Activated naive CD4-positive, alpha-beta T cell treated with anti-CD3 and anti-CD28 coated beads, Interleukin-2, amount 50 U/mL, for 16 hours (primary cell): ENCODE measurements around the gene ZFP92.
"Not testable (repeated sequence)": the region's sequence is repeated elsewhere in the genome, so short reads cannot be mapped to it uniquely, and the experiment has no call there.

Experiments used
- DNase-seq: peaks from one replicate; pipeline ENCODE4 v3.0.0-alpha.2; 2020

ZFP92 gene, protein sequence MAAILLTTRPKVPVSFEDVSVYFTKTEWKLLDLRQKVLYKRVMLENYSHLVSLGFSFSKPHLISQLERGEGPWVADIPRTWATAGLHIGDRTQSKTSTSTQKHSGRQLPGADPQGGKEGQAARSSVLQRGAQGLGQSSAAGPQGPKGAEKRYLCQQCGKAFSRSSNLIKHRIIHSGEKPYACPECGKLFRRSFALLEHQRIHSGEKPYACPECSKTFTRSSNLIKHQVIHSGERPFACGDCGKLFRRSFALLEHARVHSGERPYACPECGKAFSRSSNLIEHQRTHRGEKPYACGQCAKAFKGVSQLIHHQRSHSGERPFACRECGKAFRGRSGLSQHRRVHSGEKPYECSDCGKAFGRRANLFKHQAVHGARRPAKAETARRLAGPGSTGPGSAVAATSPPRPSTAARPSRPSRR

GRCh38 chrX:153411255-153411987, at the start of gene ZFP92:
Gene ZFP92 (plus strand): TSS chrX:153411472. CDS start chrX:153418323, 6,851 bp downstream.
- DNase-seq, result peak; percentile 60

DNA sequence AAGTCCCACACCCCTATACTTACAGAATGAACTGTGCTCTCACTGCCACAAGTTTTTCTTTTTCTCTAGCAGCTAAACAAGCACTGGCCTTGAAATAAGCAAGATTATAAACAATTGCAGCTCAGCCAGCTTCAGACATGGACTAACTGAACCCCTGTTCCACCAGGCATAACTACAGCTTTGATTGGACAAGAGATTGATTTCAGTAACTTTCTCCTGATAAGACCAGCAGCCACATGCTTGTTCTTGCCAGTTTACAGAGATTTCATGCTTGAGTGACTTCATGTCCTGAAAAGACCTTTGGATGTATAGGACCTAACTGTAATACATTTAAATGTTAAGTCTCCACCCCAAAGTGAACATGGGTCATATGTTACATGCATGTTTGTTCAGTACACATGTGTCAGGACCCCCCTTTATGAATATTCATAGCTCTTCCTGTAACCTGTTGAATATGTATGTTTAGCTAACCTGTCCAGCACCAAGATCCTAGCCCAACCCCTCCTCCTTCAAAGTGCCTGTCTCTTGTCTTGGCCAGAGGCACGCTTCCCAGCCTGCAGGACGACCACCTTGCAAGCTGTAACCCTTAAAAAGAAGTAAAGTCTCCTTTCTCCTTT, 49.4 kb upstream of the ZFP92 start:
- no peak for DNase-seq

GRCh38 chrX:153365670-153366069, 45.6 kb upstream of the ZFP92 start:
- DNase-seq, result no peak

GRCh38 chrX:153366119-153366518, 45.2 kb upstream of the ZFP92 start:
- DNase-seq, result no peak

DNA sequence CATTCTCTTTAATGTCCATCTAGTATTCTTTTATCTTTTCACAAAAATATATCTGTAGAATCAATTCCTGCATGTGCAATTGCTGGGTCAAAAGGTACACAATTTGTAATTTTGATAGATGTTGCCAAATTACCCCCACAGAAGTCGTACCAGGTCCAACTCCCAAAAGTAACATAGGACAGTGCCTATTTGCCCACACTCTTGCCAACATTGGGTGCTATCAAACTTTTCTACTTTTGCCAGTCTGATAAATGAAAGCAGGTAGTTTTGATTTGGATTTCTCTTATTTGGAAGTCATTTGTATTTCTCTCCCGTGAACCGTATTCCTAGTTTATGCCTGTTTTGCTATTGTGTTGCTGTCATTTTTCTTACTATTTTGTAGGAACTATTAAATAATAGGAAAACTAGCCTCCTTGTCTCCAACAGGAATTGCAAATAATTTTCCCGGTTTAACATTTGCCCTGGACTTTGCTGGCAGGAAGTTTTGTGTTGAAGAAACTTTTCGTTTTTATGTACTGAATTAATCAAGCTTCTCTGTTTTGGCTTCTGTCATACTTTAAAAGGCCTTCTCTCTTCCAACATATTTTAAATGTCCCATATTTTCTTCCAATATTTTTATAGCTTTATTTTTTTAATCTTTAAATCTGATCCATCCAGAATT, 44.3 kb upstream of the ZFP92 start:
- DNase-seq, result no peak

- no peak for DNase-seq
Measured at GRCh38 chrX:153370293-153371055, 40.8 kb upstream of the ZFP92 start.

GRCh38 chrX:153371256-153371655, 40.0 kb upstream of the ZFP92 start:
- no peak for DNase-seq

GRCh38 chrX:153372949-153373348, 38.3 kb upstream of the ZFP92 start:
- DNase-seq, result no peak

DNA sequence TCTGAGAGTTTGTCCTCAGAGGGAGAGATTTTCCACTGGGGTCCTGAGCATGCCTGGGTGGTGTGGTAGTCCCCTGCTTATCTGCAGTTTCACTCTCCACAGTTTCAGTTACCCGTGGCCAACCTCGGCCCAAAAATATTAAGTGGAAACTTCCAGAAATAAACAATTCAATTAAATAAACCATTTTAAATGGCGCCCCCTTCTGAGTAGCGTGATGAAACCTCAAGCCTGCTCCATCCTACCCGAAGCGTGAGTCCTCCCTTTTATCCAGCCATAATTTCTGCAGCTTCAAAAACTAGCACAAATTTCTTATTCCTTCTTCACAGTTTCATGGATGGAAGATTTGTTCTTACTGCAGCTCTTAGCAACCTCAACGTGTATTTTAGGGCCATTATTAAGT, 36.8 kb upstream of the ZFP92 start:
- DNase-seq, result no peak

GRCh38 chrX:153375571-153375970, 35.7 kb upstream of the ZFP92 start:
- no peak for DNase-seq

DNA sequence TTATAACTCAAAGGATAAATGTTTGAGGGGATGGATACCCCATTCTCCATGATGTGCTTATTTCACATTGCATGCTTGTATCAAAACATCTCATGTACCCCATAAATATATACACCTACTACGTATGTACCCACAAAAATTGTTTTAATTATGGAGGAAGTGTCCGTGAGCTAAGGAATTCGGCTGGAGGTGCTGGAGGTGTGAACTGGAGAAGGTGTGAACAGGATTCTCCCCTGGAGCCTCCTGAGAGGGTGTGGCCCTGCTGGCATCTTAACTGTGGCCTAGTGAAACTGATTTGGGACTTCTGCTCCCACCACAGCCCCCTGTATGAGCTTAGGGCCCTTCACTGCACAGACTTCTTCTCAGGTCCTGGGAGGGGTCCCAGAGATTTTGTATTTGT, 33.5 kb upstream of the ZFP92 start:
- DNase-seq, result no peak

DNA sequence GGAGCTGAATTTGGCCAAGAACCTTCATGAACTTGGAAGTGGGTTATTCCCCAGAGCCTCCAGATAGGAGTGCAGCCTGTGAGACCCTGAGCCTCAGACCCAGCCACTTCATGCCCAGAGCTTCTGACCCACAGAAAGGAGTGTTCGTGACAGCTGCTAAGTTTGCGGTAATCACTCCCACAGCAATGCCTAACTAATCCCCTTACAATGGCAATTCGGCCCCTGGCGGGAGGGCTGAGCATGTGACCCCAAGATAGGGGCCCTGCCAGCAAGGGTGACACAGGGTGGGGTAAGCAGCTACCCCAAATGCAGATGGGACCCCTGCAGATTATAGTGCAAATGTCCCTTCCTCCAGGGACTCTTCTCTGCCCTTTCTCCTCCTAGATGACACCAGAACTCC, 32.7 kb upstream of the ZFP92 start:
- no peak for DNase-seq

- no peak for DNase-seq
Measured at GRCh38 chrX:153379508-153379907, 31.8 kb upstream of the ZFP92 start.

DNA sequence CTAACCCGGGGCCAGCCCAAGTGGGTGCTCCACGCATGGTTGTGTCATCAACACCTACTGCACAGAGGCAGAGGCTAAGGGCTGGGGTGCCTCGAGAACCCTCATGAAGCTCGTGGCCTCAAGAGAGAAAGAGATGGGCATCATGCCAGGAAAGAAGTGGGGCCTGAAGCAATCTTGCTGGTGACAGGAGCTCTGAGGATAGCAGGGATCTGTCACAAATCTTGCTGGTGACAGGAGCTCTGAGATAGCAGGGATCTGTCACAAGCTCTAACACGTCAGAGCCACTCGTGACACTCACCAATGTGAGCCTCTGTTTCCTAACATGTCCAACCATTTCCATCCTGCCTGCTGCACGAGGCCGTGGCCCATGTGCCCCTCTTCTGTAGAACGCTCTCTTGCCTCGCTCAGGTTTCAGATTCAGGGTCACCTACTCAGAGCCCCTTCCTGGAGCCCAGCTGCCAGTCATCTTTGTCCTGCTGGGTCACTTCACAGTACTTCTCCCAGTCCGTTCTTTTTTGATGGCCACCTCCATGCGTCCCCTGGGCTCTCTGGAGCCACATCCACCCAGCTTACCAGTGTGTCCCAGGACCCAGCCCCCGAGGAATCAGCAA, 31.2 kb upstream of the ZFP92 start:
- no peak for DNase-seq

- DNase-seq, result no peak
Measured at GRCh38 chrX:153380691-153381090, 30.6 kb upstream of the ZFP92 start.

- peak; percentile 14 for DNase-seq
Measured at GRCh38 chrX:153381684-153382532, 29.4 kb upstream of the ZFP92 start.

DNA sequence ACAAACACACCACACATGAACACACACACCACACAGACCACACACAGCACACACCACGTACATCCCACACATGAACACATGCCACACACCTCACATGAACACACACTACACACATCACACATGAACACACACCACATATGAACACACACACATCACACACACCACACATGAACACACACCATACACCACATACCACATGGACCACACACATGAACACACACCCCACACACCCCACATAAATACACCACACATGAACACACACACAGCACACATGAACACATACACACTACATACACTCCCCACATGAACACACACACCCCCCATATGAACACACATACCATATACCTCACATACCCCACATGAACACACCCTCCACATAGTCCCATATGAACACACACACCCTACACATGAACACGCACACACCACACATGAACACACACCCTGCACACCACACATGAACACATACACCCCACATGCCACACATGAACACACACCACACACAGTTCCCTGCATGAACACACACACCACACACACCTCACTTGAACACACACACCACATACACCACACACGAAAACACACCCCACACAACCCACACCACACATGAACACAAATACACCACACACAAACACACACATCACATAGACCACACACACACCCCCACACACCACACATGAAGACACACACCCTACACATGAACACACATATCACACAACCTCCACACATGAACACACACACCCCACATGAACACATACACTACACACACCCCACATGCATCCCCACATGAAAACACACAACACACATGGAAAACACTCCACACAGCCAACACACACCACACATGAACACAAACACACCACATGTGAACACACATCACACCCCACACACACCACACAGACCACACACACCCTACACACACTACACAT, 28.4 kb upstream of the ZFP92 start:
- no peak for DNase-seq

- DNase-seq, result no peak
Measured at GRCh38 chrX:153384390-153384789, 26.9 kb upstream of the ZFP92 start.

DNA sequence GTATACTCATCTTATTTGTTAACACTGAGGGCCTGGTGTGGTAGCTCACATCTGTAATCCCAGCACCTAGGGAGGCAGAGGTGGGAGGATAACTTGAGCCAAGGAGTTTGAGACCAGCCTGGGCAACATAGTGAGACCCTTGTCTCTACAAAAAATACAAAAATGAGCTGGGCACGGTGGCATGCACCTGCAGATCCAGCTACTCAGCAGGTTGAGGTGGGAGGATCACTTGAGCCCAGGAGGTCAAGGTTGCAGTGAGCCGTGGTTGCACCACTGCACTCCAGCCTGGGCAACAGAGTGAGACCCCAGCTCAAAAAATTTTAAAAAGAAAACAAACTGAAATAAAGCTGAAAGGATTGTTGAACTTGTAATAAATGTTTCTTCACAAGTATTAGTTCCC, 26.3 kb upstream of the ZFP92 start:
- not testable (repeated sequence) for DNase-seq

GRCh38 chrX:153386097-153386496, 25.2 kb upstream of the ZFP92 start:
- DNase-seq, result no peak
